Stimulated activated CD4-positive, alpha-beta T cell treated with anti-CD3 and anti-CD28 coated beads, Interleukin-15, amount 100 ng/mL, for 48 hours (primary cell): ENCODE measurements around the gene EEF1AKMT2.
"Not testable (repeated sequence)": the region's sequence is repeated elsewhere in the genome, so short reads cannot be mapped to it uniquely, and the experiment has no call there.

Experiments used
- DNase-seq, 2 donors: peaks; one replicate each; pipeline ENCODE4 v3.0.0-alpha.2; 2020; ENCODE audit warnings: low read depth in 2 of 2

Gene EEF1AKMT2

GRCh38 chr10:124791547-124792348 is at the start of gene EEF1AKMT2:
Gene EEF1AKMT2, minus strand, starts transcription at chr10:124791887. Its CDS starts 54 bp downstream, at chr10:124791833.
- DNase-seq: peak; percentile 65 to 78

- no peak for DNase-seq
Observed at GRCh38 chr10:124837687-124838086, 46.0 kb upstream of the EEF1AKMT2 start.

- DNase-seq: no peak
Observed at GRCh38 chr10:124831116-124831515, 39.4 kb upstream of the EEF1AKMT2 start.

GRCh38 chr10:124830445-124830844 is 38.8 kb upstream of the EEF1AKMT2 start:
- DNase-seq: no peak

- DNase-seq: no peak
Observed at GRCh38 chr10:124829447-124830115, 37.9 kb upstream of the EEF1AKMT2 start.

GRCh38 chr10:124827474-124827873 is 35.8 kb upstream of the EEF1AKMT2 start:
- DNase-seq: no peak

- no peak for DNase-seq
Observed at GRCh38 chr10:124826262-124826661, 34.6 kb upstream of the EEF1AKMT2 start.

- no peak for DNase-seq
Observed at GRCh38 chr10:124825702-124826101, 34.0 kb upstream of the EEF1AKMT2 start.

GRCh38 chr10:124824932-124825331 is 33.2 kb upstream of the EEF1AKMT2 start:
- DNase-seq: not testable (repeated sequence)

- no peak for DNase-seq
Observed at GRCh38 chr10:124824507-124824906, 32.8 kb upstream of the EEF1AKMT2 start.

GRCh38 chr10:124821520-124821919 is 29.8 kb upstream of the EEF1AKMT2 start:
- DNase-seq: no peak

- no peak for DNase-seq
Observed at GRCh38 chr10:124820121-124820520, 28.4 kb upstream of the EEF1AKMT2 start.

GRCh38 chr10:124802313-124802675 is 10.6 kb upstream of the EEF1AKMT2 start:
- peak in 1 of 2 donors; percentile 4 for DNase-seq

- no peak for DNase-seq
Observed at GRCh38 chr10:124799211-124799610, 7.5 kb upstream of the EEF1AKMT2 start.

- DNase-seq: no peak
Observed at GRCh38 chr10:124798781-124799180, 7.1 kb upstream of the EEF1AKMT2 start.

GRCh38 chr10:124798364-124798763 is 6.7 kb upstream of the EEF1AKMT2 start:
- no peak for DNase-seq

GRCh38 chr10:124792998-124793352 is 1.3 kb upstream of the EEF1AKMT2 start:
- DNase-seq: no peak

GRCh38 chr10:124782900-124783299 is 8.8 kb downstream of the EEF1AKMT2 start:
- not testable (repeated sequence) for DNase-seq

GRCh38 chr10:124768791-124769190 is 22.9 kb downstream of the EEF1AKMT2 start:
- DNase-seq: no peak

GRCh38 chr10:124765256-124765655 is 26.4 kb downstream of the EEF1AKMT2 start:
- DNase-seq: no peak

GRCh38 chr10:124763267-124763666 is 28.4 kb downstream of the EEF1AKMT2 start:
- no peak for DNase-seq

GRCh38 chr10:124762281-124762680 is 29.4 kb downstream of the EEF1AKMT2 start:
- no peak for DNase-seq
